SK-N-SH (cell line): ENCODE data around the gene MST1R.

ENCODE experiments used
- CTCF ChIP-seq: fragments of 200-600 bp; sonication (generic); IDR thresholded peaks from 2 replicates; pipeline ENCODE4 v1.6.1; 2017; ENCODE audit warnings: antibody characterized with exemption, mild to moderate bottlenecking, moderate library complexity
- EP300 ChIP-seq, 2 experiments: IDR thresholded peaks; 2 replicates each; pipeline versions ENCODE4 v1.4.0 to v1.6.1; 2012; ENCODE audit warnings: borderline replicate concordance in 1 of 2, low read depth in 1 of 2, low read length in 1 of 2
- PBX3 ChIP-seq: IDR thresholded peaks from 2 replicates; pipeline ENCODE4; 2012
- RAD21 ChIP-seq: IDR thresholded peaks from 2 replicates; pipeline ENCODE4 v1.6.1; 2012; ENCODE audit warnings: mild to moderate bottlenecking, low read length
- TCF12 ChIP-seq: IDR thresholded peaks from 2 replicates; pipeline ENCODE4 v1.4.0; 2012
- USF2 ChIP-seq: fragments of 150-350 bp; IDR thresholded peaks from 2 replicates; pipeline ENCODE4 v1.6.1; 2017; ENCODE audit warnings: antibody characterized with exemption, low read length, low read depth, borderline replicate concordance
- YY1 ChIP-seq: IDR thresholded peaks from 2 replicates; pipeline ENCODE4 v1.4.0; 2012; ENCODE audit warnings: low read depth, mild to moderate bottlenecking

GRCh38 chr3:49886922-49887265 lies 16.8 kb downstream of the MST1R start:
- no peak for TF ChIP-seq EP300 (IDR thresholded peaks at IDR 0.05; ENCODE audit: borderline replicate concordance in 1 of 2, low read depth in 1 of 2, low read length in 1 of 2)
- no peak for TF ChIP-seq CTCF
- TF ChIP-seq RAD21 = no peak
- TF ChIP-seq YY1 = no peak
- no peak for TF ChIP-seq USF2
- TF ChIP-seq TCF12 = no peak
- no peak for TF ChIP-seq PBX3
